SK-N-MC (cell line): Measurements from ENCODE around the gene OR2A42.
"Not testable (repeated sequence)": the region's sequence is repeated elsewhere in the genome, so short reads cannot be mapped to it uniquely, and the experiment has no call there.

ENCODE experiments used
- EZH2 ChIP-seq: fragments of 200-600 bp; sonication (generic); IDR thresholded peaks from one replicate; pipeline ENCODE4 v1.6.1; 2017; ENCODE audit warnings: antibody characterized with exemption
- POLR2AphosphoS5 ChIP-seq: IDR thresholded peaks from 2 replicates; pipeline ENCODE4 v1.6.1; 2012; ENCODE audit warnings: mild to moderate bottlenecking, low read depth, low read length, borderline replicate concordance

DNA sequence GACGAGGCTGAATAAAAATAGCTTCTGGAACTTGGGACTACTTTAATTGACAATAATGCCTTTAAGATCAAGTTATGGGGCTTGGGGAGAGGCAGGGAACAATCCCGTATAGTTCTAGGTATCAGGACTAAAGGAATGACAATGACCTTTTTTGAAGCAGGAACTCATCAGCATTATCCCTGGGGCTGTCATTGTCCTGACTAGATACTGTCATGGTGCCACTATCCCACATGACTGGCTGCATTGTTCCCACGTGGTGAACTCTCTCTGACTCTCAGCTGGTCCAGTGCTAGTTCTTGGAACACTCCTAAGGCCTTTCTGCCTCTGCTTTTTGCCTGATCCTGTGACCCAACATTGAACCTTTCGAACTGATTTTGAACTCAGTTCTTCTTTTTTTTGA is 40.5 kb downstream of the OR2A42 start:
- not testable (repeated sequence) for TF ChIP-seq EZH2, POLR2AphosphoS5
